ENCODE data around the gene SIMC1. TPM values are rescaled to one million over a fixed set of nuclear protein-coding genes. Genes with fewer than 3 reads are reported as not detected.

SIMC1 gene
- total and polyA plus RNA-seq, 2 donors (not counting 3 experiments of a cell fraction or from before 2014, with no cell fraction given), result 9.0 to 16.2 TPM

- dilution Hi-C loops (cut with MboI; ENCODE audit: extremely low pct_ligation_motif_present, low sequenced_read_pairs), result no loop called here
- no TSS peak for BruUV-seq (replicated peaks)
- POLR2A ChIA-PET, result interaction anchor here (0.8 kb wide), 1 partner anchor 150 kb away, joined by 4 read pairs; no protein-coding TSS in a partner anchor
These were observed 149.2 kb downstream of the SIMC1 start for GRCh38 chr5:176387384-176387925.

DNA sequence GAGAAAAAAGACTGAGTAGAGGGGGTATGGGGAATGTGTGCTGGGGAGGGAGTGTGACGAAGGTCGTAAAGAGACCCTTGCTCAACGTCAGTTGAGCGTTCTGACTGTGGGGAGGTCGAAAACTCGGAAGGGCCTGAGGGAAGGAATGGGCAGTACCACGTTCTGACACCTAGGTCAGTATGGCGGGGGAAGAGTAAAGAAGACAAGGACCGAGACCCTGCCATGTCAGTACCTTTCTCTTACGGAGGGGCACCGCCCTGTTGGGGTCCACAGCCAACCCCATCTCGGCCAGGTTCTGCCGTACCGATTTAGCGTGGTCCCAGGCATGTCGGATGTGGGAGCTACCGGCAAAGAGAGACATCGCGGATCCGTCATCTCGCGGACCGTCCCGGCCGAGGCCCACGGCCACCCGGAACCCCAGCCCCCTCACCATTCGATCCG, 149.8 kb downstream of the SIMC1 start:
- TSS peak; percentile 46 for BruUV-seq (replicated peaks)
- Histone ChIP-seq H3K27me3 (ENCODE audit: control insufficient read depth in 2 of 2, insufficient read depth in 2 of 2, low read length in 2 of 2) (no peaks in the 10 kb centered on the region), H3K4me3 (replicated peaks in 1 of 3; ENCODE audit: insufficient read depth in 1 of 3, low read depth in 1 of 3, low read length in 3 of 3) (peak overlapping the region; percentile 23 to 85 (median 65)), H3K9me1 (replicated peaks; ENCODE audit: control insufficient read depth, extremely low read depth, insufficient read depth, low read length) (no peaks in the 10 kb centered on the region), H3K9ac (replicated peaks; ENCODE audit: extremely low read depth, insufficient read depth, low read length) (peak overlapping the region; percentile 89), H3K4me1 (ENCODE audit: control insufficient read depth, extremely low read depth, insufficient read depth, low read length) (peaks cover 14% of the 10 kb centered on the region), H3K4me2 (ENCODE audit: insufficient read depth, low read length) (peak overlapping the region; percentile 91), H3K9me3 (replicated peaks; ENCODE audit: control insufficient read depth, insufficient read depth, low read length) (no peaks in the 10 kb centered on the region), H3K36me3 (ENCODE audit: control insufficient read depth in 2 of 2, extremely low read depth in 1 of 2, insufficient read depth in 2 of 2, low read length in 2 of 2) (peaks cover 7 to 21% of the 10 kb centered on the region in 2 experiments), H3K27ac (ENCODE audit: insufficient read depth, low read depth, low read length) (peak overlapping the region; percentile 1), H4K20me1 (replicated peaks; ENCODE audit: control insufficient read depth, extremely low read depth, insufficient read depth, low read length) (no peaks in the 10 kb centered on the region), H3K79me2 (ENCODE audit: control insufficient read depth, insufficient read depth, low read length) (peaks cover 34% of the 10 kb centered on the region), H2AFZ (ENCODE audit: low read depth, low read length) (peak overlapping the region; percentile 12)
- dilution Hi-C loops (cut with MboI; ENCODE audit: extremely low pct_ligation_motif_present, low sequenced_read_pairs) (no loop called here), intact Hi-C loops (cut with micrococcal nuclease) (loop anchor here (1.0 to 10.0 kb wide), 7 partner anchors 23 to 1207 kb away; partner anchors contain the start of genes ARL10, FAF2, KIAA1191 and RNF44)
- FAIRE-seq, result no peak
- no peak for DNase-seq (ENCODE audit: low read depth, low spot score)
- peak; percentile 4 for TF ChIP-seq POLR2AphosphoS5 (IDR thresholded peaks at IDR 0.05; ENCODE audit: insufficient read depth, low read depth, low read length)
- TF ChIP-seq POLR2A (IDR thresholded peaks at IDR 0.05; ENCODE audit: low read depth, low read length), result peak; percentile 52
- TF ChIP-seq CTCF (IDR thresholded peaks at IDR 0.05; ENCODE audit: extremely low read depth in 1 of 2, insufficient read depth in 1 of 2, low read depth in 1 of 2, low read length in 2 of 2), result no peak
- no peak for TF ChIP-seq JUN (IDR thresholded peaks at IDR 0.05; ENCODE audit: borderline replicate concordance, insufficient read depth, insufficient read length, low read depth)
- CTCF ChIA-PET, result interaction anchor here (0.8 to 1.5 kb wide), 2 partner anchors 27 to 154 kb away, joined by 3 to 4 read pairs; no protein-coding TSS in a partner anchor
- POLR2A ChIA-PET, result interaction anchor here (0.8 kb wide), 2 partner anchors 19 to 150 kb away, joined by 3 to 4 read pairs; no protein-coding TSS in a partner anchor

More at GRCh38 chr5:176387384-176387925, 149.2 kb downstream of the SIMC1 start:
- H3K9ac ChIP-seq (replicated peaks; ENCODE audit: extremely low read depth, insufficient read depth, low read length), result peak overlapping the region; percentile 89
- H4K20me1 ChIP-seq (replicated peaks; ENCODE audit: control insufficient read depth, extremely low read depth, insufficient read depth, low read length), result no peaks in the 10 kb centered on the region
- peaks cover 14% of the 10 kb centered on the region for H3K4me1 ChIP-seq (ENCODE audit: control insufficient read depth, extremely low read depth, insufficient read depth, low read length)
- H3K27ac ChIP-seq (ENCODE audit: insufficient read depth, low read depth, low read length), result peak overlapping the region; percentile 1
- peak; percentile 61 for FAIRE-seq
- TF ChIP-seq FOS (IDR thresholded peaks at IDR 0.05; ENCODE audit: borderline replicate concordance, insufficient read depth, low read length) (no peak), MYC (IDR thresholded peaks at IDR 0.05; ENCODE audit: low read depth, low read length) (no peak), EZH2 (IDR thresholded peaks at IDR 0.05; ENCODE audit: borderline replicate concordance, low read depth, low read length, severe bottlenecking) (no peak), JUN (IDR thresholded peaks at IDR 0.05; ENCODE audit: borderline replicate concordance, insufficient read depth, insufficient read length, low read depth) (no peak)
- H3K79me2 ChIP-seq (ENCODE audit: control insufficient read depth, insufficient read depth, low read length), result peaks cover 34% of the 10 kb centered on the region
- no peaks in the 10 kb centered on the region for H3K9me3 ChIP-seq (replicated peaks; ENCODE audit: control insufficient read depth, insufficient read depth, low read length)
- no peaks in the 10 kb centered on the region for H3K9me1 ChIP-seq (replicated peaks; ENCODE audit: control insufficient read depth, extremely low read depth, insufficient read depth, low read length)
- peaks cover 7 to 20% of the 10 kb centered on the region in 2 experiments for H3K36me3 ChIP-seq (ENCODE audit: control insufficient read depth in 2 of 2, extremely low read depth in 1 of 2, insufficient read depth in 2 of 2, low read length in 2 of 2)
- peak overlapping the region; percentile 23 to 85 (median 65) for H3K4me3 ChIP-seq (replicated peaks in 1 of 3; ENCODE audit: insufficient read depth in 1 of 3, low read depth in 1 of 3, low read length in 3 of 3)
- H3K4me2 ChIP-seq (ENCODE audit: insufficient read depth, low read length), result peak overlapping the region; percentile 91
- no peak overlapping the region for H2AFZ ChIP-seq (ENCODE audit: low read depth, low read length)
- CTCF ChIA-PET, result no interaction called here
- intact Hi-C loops (cut with micrococcal nuclease), result loop anchor here (10.0 kb wide), 1 partner anchor 1207 kb away; the partner anchor contains the start of gene TMED9
- H3K27me3 ChIP-seq (ENCODE audit: control insufficient read depth in 2 of 2, insufficient read depth in 2 of 2, low read length in 2 of 2), result no peaks in the 10 kb centered on the region
- peak; percentile 18 for DNase-seq (ENCODE audit: low read depth, low spot score)

Measured in endothelial cell of umbilical vein (primary cell).